GM21619 (cell line): Measurements from ENCODE around the gene ADH6.
"Not testable (repeated sequence)": the region's sequence is repeated elsewhere in the genome, so short reads cannot be mapped to it uniquely, and the experiment has no call there.

Experiments used
- ATAC-seq: cut with Tn5 transposase; IDR thresholded peaks from one replicate; pipeline ENCODE4 v1.9.1; 2021; ENCODE audit not compliant: unreplicated experiment

The ADH6 gene

GRCh38 chr4:99219072-99219471, at the start of gene ADH6:
TSS of gene ADH6 (minus strand) at chr4:99219246. CDS start at chr4:99219152, 94 bp downstream.
- no peak for ATAC-seq

- ATAC-seq, result peak; percentile 78
Observed at GRCh38 chr4:99264927-99265326, 45.9 kb upstream of the ADH6 start.

DNA sequence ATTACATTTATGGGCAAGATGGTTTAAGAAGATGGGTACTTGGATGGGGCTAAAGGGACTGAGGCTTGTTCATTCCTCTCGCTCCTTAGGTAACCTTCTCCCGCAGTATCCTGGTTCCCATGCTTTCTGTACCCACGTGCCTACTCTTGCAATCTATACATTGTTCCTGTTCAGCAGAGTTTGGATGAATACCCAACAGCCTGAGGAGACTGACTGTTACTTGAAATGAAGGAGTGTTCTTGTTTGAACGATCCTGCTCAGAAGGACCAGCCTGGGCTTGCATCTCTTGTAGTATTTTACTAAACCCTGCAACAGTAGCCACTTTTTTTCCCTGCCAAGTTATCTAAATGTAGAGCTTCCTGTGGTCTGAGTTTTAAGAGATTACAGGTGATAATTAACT, 33.7 kb upstream of the ADH6 start:
- ATAC-seq, result no peak

DNA sequence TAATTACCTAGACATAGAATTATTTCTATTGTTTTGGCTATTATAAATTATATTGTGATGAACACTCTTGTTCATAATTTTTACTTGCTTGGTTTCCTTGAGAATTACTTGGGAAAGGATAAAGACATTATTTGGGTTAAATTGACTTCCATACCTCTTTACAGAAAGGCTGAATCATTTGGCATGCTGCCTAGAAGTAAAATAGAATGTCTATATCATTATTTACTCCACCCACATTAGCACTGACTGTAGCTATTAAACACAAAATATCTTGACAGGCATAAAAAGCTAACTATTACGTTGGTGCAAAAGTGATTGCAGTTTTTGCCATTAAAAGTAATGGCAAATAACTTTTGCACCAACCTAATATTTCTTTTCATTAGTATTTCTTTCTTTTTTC, 29.7 kb upstream of the ADH6 start:
- ATAC-seq, result no peak

GRCh38 chr4:99235955-99236354, 16.9 kb upstream of the ADH6 start:
- ATAC-seq, result no peak

DNA sequence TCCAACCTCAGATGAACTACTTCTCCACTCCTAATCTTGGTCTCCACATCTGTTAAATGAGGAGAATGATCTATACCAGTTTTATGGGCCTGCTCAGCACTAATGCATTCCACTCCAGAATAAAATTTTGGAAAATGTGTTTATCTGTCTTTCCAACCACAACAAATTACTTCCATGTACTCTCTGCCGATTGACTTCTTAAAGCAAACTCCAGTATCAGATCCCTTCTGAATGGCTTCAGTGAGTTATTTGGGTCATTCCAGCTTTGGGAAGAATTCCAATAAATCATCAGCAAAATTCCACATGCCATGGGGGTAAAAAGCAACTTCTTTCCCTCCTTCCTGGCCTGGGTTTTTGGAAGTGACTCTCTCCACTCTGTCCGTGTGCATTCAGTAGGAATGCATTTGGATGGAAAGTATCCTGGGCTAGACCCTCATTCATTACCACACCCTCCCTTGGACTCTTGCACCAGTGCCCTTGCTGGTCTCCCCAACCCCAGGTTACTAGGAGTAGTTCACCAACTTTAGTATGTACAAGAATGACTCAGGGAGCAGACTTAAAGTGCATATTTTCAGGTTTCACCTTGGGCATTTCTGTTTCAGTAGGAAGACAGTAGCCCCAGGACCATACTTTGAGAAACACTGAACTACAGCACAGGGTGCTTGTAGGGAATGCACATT, 15.4 kb upstream of the ADH6 start:
- ATAC-seq, result no peak

GRCh38 chr4:99233397-99233796, 14.4 kb upstream of the ADH6 start:
- ATAC-seq, result not testable (repeated sequence)

GRCh38 chr4:99228706-99229105, 9.7 kb upstream of the ADH6 start:
- not testable (repeated sequence) for ATAC-seq

GRCh38 chr4:99227646-99228045, 8.6 kb upstream of the ADH6 start:
- not testable (repeated sequence) for ATAC-seq

DNA sequence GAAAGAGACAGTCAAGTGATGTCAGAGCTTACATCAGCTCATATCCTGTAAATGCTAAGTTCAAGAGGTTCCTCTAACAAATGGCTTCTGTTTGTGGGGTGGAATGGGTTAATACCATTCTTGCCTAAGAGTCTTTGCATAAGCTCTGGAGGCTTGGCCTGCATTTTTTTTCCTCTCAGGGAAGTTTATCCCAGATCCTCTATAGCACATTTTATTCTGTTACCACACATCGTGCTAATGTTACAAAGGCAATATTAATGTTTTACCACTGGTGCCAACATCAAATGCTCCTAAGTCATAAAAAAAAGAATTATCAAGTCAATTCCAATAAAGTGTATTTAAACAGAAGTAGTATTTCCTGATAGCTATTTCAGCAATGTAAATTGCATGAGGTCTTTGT, 2.9 kb upstream of the ADH6 start:
- no peak for ATAC-seq

DNA sequence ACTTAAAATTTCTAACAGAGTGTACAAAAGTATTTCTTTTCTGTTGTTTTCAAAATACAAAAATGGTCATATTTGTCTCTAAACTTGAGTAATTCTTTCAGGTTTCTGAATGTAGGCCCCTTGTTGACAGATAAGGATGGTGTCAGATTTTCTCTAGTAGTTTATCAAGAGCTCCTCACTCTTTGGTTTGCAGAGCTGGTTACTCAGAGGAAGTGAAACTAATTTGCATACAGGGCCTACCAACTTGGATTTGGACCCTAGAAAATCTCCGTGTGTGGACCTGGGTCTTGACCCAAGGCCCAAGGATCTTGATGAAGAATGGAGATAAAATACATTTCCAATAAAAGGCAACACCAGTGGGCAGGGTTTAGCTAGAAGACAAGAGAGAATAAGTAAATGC, 433 bp upstream of the ADH6 start:
- no peak for ATAC-seq

- no peak for ATAC-seq
Observed at GRCh38 chr4:99215521-99215920, 3.5 kb downstream of the ADH6 start.

- ATAC-seq, result no peak
Observed at GRCh38 chr4:99210789-99211188, 8.3 kb downstream of the ADH6 start.

- no peak for ATAC-seq
Observed at GRCh38 chr4:99209671-99210070, 9.4 kb downstream of the ADH6 start.

GRCh38 chr4:99208719-99209075, 10.3 kb downstream of the ADH6 start:
- ATAC-seq, result no peak

DNA sequence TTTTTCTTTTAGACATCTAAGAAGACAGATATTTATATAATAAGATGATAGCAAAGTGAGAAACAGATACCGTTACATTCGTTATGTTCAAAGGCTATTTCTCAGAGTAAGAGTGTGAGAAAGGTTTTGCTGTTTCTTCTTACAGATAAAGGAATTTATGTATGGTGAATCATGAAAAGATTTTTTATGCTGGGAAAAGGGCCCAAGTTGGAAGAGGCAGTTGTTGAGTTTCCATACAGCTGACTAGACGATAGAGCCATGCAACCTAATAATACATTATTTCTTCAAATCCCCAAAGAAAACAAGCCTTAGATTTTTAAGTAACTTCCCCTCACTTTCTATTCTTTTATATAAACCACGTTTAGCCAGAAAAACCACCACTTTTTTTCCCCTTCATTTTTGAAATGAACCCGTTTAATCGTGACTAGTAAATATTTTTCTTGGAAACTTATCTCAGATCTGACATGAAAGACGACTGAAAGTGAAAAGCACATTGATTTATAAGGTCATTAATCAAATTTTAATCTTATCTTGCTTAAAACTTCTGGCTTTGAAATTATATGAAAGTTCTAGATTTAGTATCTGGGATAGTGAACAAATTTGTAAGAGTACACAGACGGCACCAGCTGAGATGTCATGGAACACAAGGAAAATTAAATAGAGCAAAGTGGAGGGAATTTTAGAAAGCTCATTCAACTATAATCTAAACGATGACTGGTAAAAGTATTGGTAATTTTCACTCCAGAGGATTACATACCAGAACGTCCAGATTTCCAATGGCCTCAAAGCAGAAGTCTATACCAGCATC, 10.9 kb downstream of the ADH6 start:
- no peak for ATAC-seq

GRCh38 chr4:99207069-99207743, 11.8 kb downstream of the ADH6 start:
- ATAC-seq, result no peak

GRCh38 chr4:99205153-99205979, 13.7 kb downstream of the ADH6 start:
- no peak for ATAC-seq

DNA sequence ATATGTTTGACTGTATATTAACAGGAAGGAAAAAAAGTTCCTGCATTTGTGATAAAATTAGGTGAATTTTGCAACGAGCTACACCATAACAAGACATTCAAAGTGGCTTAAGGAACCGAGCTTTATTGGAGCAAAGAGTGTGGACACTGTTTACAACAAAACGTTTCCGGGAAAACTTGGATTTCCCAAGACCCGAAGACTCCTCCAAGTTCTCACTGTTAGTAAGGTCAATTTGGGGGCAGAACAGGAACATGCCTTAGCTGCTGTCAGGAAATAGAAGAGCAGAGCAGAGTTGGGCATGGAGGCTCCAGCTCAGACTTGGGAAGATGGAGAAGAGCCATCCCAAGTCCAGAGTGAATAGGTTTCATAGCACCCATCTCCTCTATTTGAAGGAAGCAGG, 16.5 kb downstream of the ADH6 start:
- no peak for ATAC-seq

DNA sequence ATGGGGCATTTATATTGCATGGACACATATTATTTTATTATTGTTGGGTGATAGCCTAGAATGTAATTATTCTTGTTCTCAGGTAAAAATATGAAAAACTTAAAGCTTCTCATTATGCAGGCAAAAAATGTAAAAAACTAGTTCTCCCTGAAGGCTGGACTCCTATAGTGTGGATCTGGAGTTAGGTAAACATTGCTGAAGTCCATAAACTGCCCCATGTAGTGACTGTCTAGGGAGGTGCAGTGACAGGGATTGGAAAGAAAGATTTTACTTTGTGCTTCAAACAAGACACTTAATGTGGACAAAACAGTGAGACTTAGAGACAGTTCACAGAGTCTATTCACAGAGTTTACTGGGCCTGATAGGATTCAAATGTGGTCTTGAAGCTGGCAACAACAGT, 17.0 kb downstream of the ADH6 start:
- ATAC-seq, result no peak

- no peak for ATAC-seq
Observed at GRCh38 chr4:99201690-99202089, 17.4 kb downstream of the ADH6 start.
